SK-N-SH treated with all-trans-retinoic acid at 6 μM for 48 hours (cell line): ENCODE data around the gene CBX8.
A peak's percentile ranks its signal among the peaks of the same experiment; 100 is the strongest.

Experiments
- ARNTL ChIP-seq: fragments of 450-650 bp; formaldehyde crosslinking; IDR thresholded peaks from 2 replicates; pipeline ENCODE4 v1.5.0; 2020; ENCODE audit warnings: low read depth, mild to moderate bottlenecking, moderate library complexity, borderline replicate concordance
- BACH2 ChIP-seq: fragments of 250-450 bp; sonication (Bioruptor Pico); IDR thresholded peaks from 2 replicates; pipeline ENCODE4 v1.9.0; 2021; ENCODE audit warnings: mild to moderate bottlenecking, borderline replicate concordance
- CREB5 ChIP-seq: fragments of 250-450 bp; sonication (Bioruptor Pico); IDR thresholded peaks from 2 replicates; pipeline ENCODE4 v1.5.1; 2020; ENCODE audit warnings: low read depth, mild to moderate bottlenecking, moderate library complexity
- GLIS3 ChIP-seq: fragments of 250-450 bp; sonication (Bioruptor Pico); IDR thresholded peaks from 2 replicates; pipeline ENCODE4 v1.5.0; 2020; ENCODE audit warnings: mild to moderate bottlenecking, moderate library complexity
- PATZ1 ChIP-seq: fragments of 250-450 bp; sonication (Bioruptor Pico); IDR thresholded peaks from 2 replicates; pipeline ENCODE4 v1.8.0; 2020; ENCODE audit warnings: mild to moderate bottlenecking, moderate library complexity, borderline replicate concordance
- POU6F1 ChIP-seq: fragments of 250-450 bp; sonication (Bioruptor Pico); IDR thresholded peaks from 2 replicates; pipeline ENCODE4 v1.8.0; 2021; ENCODE audit warnings: low read depth, mild to moderate bottlenecking, moderate library complexity, borderline replicate concordance
- RARB ChIP-seq: fragments of 250-450 bp; sonication (Bioruptor Pico); IDR thresholded peaks from 2 replicates; pipeline ENCODE4 v1.8.0; 2021; ENCODE audit warnings: mild to moderate bottlenecking, moderate library complexity
- TCF4 ChIP-seq: fragments of 250-450 bp; sonication (Bioruptor Pico); IDR thresholded peaks from 2 replicates; pipeline ENCODE4 v1.8.0; 2021; ENCODE audit warnings: mild to moderate bottlenecking, moderate library complexity, borderline replicate concordance
- TSHZ2 ChIP-seq: fragments of 250-450 bp; sonication (Bioruptor Pico); IDR thresholded peaks from 2 replicates; pipeline ENCODE4 v1.5.0; 2020; ENCODE audit warnings: mild to moderate bottlenecking, moderate library complexity
- ZFP30 ChIP-seq: fragments of 450-650 bp; formaldehyde crosslinking; IDR thresholded peaks from 2 replicates; pipeline ENCODE4 v1.5.0; 2022; ENCODE audit warnings: mild to moderate bottlenecking, moderate library complexity
- ZNF565 ChIP-seq: fragments of 450-650 bp; formaldehyde crosslinking; conservative IDR thresholded peaks from 2 replicates; pipeline ENCODE4 v1.5.0; 2020; ENCODE audit warnings: low read depth, mild to moderate bottlenecking, moderate library complexity

GRCh38 chr17:79811011-79811867 is 14.4 kb upstream of the CBX8 start:
- TF ChIP-seq PATZ1 (CRISPR knock-in tag) (peak; percentile 92; the same call in 1 of the 2 replicates), ZNF565 (no peak), POU6F1 (CRISPR knock-in tag) (no peak), RARB (CRISPR knock-in tag) (no peak), ZFP30 (CRISPR knock-in tag) (no peak), CREB5 (no peak), GLIS3 (CRISPR knock-in tag) (no peak), TSHZ2 (CRISPR knock-in tag) (no peak; the same call in 1 of the 2 replicates), TCF4 (peak; percentile 57; the same call in 1 of the 2 replicates), ARNTL (CRISPR knock-in tag) (no peak), BACH2 (CRISPR knock-in tag) (no peak)
